Astrocyte (in vitro differentiated cells and primary cell): Measurements from ENCODE around the gene PTPRK.

Source experiments
- EZH2 ChIP-seq: IDR thresholded peaks from 2 replicates; pipeline ENCODE4 v1.6.1; 2012; ENCODE audit warnings: mild to moderate bottlenecking, low read length, inconsistent platforms; ENCODE audit not compliant: insufficient read depth
- TF ChIP-seq, protein P1 (sequence below): IDR thresholded peaks from 2 replicates; pipeline ENCODE4 v1.5.1; 2011; ENCODE audit warnings: low read depth, mild to moderate bottlenecking, inconsistent platforms, low read length, moderate library complexity; ENCODE audit not compliant: insufficient read depth

DNA sequence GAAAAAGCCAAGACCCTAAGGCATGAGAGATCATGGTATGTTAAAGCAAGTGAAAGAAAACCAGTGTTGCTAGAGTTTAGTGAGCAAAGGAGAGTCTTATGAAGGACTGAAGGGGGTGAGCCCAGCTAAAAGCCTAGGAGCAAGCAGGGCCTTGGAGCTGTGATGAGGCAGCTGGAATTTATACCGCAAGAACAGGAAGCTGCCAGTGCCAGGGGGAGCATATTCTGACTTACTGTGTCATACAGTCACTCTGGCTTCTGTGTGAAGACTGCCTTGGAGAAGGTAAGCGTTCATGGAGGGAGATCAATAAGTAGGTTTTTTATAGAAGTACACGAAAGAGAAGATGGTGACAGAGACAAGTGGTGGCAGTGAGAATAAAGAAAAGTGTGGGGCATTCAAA lies 310.6 kb downstream of the PTPRK start:
- TF ChIP-seq, protein P1, sequence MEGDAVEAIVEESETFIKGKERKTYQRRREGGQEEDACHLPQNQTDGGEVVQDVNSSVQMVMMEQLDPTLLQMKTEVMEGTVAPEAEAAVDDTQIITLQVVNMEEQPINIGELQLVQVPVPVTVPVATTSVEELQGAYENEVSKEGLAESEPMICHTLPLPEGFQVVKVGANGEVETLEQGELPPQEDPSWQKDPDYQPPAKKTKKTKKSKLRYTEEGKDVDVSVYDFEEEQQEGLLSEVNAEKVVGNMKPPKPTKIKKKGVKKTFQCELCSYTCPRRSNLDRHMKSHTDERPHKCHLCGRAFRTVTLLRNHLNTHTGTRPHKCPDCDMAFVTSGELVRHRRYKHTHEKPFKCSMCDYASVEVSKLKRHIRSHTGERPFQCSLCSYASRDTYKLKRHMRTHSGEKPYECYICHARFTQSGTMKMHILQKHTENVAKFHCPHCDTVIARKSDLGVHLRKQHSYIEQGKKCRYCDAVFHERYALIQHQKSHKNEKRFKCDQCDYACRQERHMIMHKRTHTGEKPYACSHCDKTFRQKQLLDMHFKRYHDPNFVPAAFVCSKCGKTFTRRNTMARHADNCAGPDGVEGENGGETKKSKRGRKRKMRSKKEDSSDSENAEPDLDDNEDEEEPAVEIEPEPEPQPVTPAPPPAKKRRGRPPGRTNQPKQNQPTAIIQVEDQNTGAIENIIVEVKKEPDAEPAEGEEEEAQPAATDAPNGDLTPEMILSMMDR: no peak
- TF ChIP-seq EZH2: no peak
